Vagina (tissue), 2 donors: Measurements from ENCODE around the gene DOCK1.

Experiments used
- POLR2A ChIP-seq, 2 donors: fragments of 450-650 bp; IDR thresholded peaks; one replicate each; pipeline ENCODE4 v1.6.1; 2017; ENCODE audit warnings: antibody characterized with exemption in 2 of 2, mild to moderate bottlenecking in 2 of 2, moderate library complexity in 2 of 2
- POLR2AphosphoS5 ChIP-seq, 2 donors: sonication (generic); formaldehyde crosslinking; IDR thresholded peaks; one replicate each; pipeline ENCODE4 v1.9.0; 2017; ENCODE audit warnings: antibody characterized with exemption in 2 of 2, mild to moderate bottlenecking in 2 of 2, low read depth in 1 of 2; ENCODE audit not compliant: insufficient read depth in 1 of 2
- TF ChIP-seq, protein P1 (sequence below), 3 experiments: fragments of 450-650 bp in 2 of 3; fragments of 200-600 bp in 1 of 3; sonication (generic) in 1 of 3; IDR thresholded peaks; one replicate each; pipeline ENCODE4 v1.5.1; 2017 to 2019; ENCODE audit warnings: antibody characterized with exemption in 3 of 3, mild to moderate bottlenecking in 2 of 3, moderate library complexity in 2 of 3

DNA sequence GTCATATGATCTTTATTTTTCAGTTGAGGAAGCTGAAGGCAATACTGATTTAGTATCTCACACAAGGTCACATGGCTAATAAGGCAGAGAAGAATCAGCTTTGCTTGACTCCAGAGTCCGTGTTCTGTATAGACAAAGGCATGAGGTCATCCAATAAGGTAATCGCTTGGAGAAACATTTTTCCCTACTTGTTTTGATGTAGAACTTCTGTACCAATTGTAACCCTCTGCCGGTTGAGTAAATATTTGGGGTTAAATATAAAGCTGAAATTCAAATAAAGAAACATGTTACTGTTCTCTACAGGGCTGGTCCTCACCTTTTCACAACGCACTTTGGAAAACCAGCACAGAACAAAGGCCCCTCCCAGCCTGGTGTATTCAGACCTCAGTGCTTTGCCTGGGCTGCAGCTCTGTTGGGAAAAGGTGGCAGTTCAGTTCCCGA is 374.1 kb downstream of the DOCK1 start:
- TF ChIP-seq, protein P1, sequence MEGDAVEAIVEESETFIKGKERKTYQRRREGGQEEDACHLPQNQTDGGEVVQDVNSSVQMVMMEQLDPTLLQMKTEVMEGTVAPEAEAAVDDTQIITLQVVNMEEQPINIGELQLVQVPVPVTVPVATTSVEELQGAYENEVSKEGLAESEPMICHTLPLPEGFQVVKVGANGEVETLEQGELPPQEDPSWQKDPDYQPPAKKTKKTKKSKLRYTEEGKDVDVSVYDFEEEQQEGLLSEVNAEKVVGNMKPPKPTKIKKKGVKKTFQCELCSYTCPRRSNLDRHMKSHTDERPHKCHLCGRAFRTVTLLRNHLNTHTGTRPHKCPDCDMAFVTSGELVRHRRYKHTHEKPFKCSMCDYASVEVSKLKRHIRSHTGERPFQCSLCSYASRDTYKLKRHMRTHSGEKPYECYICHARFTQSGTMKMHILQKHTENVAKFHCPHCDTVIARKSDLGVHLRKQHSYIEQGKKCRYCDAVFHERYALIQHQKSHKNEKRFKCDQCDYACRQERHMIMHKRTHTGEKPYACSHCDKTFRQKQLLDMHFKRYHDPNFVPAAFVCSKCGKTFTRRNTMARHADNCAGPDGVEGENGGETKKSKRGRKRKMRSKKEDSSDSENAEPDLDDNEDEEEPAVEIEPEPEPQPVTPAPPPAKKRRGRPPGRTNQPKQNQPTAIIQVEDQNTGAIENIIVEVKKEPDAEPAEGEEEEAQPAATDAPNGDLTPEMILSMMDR (IDR thresholded peaks at IDR 0.05): no peak
- TF ChIP-seq POLR2A (IDR thresholded peaks at IDR 0.05) (no peak), POLR2AphosphoS5 (IDR thresholded peaks at IDR 0.05; ENCODE audit: insufficient read depth in 1 of 2, low read depth in 1 of 2) (no peak)
